Activated T-cell treated with anti-CD3 and anti-CD28 coated beads for 1 hour (primary cell): Measurements from ENCODE around the gene FMN2.

Experiments used
- DNase-seq: peaks from one replicate; pipeline ENCODE4 v3.0.0-alpha.2; 2020; ENCODE audit warnings: low read depth

Gene FMN2

GRCh38 chr1:240098534-240098933, 6.9 kb downstream of the FMN2 start:
- no peak for DNase-seq

DNA sequence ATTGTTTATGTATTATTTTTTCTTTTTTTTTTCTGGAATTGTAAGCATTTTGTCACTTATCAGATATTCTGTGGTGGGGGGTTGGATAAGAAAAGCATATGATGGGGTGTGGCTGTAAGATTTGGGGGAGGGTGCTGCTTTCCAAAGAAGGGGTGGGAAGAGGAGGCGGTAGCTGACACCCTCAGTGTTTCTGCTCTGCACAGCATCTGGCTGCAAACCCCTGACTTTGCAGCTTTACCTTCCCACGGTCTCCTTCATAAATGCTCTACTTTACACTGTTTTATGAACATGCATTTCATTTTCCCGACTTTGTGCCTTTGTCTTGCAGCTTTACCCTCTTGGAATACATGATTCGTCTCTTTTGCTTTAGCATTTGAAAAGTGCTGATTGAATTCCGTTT, 7.6 kb downstream of the FMN2 start:
- no peak for DNase-seq

DNA sequence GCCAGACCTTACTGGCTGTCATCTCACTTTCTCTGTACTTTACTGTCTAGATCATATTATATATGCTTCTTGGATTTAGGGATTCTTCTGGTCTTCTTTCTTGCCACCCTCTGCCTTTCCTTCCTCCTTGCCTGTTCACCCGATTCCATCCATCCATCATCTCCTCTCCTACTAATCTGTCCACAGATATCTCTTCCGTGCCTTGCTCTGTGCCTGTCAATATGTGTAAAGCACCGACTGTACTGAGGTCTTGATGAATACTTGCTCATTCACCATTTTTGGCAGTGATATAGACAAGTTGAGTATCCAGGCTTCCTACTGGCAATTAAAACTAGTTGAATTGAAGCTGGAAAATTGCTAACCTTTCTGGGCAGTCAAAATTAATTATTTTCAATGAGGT, 8.1 kb downstream of the FMN2 start:
- no peak for DNase-seq

- no peak for DNase-seq
Measured at GRCh38 chr1:240100371-240100934, 8.8 kb downstream of the FMN2 start.

GRCh38 chr1:240101306-240101705, 9.6 kb downstream of the FMN2 start:
- no peak for DNase-seq

- no peak for DNase-seq
Measured at GRCh38 chr1:240101737-240102136, 10.1 kb downstream of the FMN2 start.

DNA sequence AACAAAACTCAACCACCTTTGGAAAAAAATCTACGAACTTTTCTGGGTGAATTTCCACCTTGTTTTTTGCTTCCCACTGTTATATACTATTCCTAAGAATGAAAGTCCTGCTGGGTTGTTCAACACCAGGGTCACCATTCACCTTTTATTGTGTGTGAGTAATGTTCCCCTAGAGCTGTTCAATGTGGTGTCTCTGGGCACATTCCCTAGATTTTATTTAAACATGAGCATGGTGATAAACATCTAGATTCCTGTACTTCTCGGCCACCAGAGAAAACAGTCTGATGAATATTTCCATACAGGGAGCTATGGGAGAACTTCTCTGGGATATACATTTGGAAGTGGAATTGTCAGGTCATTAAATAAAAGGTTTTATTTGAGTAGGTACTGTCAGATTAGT, 13.0 kb downstream of the FMN2 start:
- no peak for DNase-seq

DNA sequence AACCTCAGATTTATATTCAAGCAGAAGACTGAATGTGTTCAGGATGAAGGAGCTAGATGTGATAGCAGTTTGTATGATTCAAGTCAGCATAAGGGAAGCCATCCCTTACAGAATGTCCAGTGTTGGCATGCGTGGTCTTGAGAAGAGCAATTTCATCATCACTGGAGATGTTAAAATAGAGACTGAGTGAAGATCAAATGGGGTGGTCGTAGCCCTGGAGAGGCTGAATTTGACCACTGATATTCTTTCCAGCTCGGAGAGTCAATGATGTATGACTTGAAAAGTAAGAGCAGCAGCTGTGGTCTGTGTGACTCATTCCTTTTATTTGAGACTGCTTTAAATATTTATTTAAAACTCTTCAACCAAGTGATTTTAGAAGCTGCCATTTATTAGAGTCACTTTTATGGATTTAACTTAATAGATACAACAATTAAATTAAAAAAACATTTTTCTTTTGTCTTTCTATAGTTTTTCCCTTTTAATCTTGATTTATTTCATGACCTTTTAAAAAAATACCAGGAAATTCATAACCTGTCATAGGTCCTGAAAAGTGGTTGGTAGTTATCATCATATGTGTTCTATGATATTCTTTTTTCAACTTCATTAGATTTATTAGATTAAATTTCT, 15.5 kb downstream of the FMN2 start:
- no peak for DNase-seq

DNA sequence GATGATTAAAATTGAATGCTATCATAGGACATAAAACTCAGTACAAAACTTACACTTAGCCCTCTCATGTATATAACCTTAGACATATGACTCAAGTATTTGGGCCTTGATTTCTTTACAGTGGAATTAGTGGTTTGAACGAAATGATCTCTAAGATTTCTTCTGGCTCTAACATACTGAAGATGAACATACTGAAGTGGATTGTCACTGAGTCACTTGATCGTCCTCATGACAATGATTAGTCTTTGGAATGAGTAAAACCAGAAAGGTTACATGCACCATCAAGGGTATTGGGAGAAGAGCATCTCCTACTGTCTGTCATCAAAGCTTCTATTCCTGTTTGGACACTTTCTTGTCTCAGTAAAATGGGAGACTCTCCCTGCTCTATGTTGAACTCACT, 17.4 kb downstream of the FMN2 start:
- DNase-seq, result no peak

- DNase-seq, result no peak
Measured at GRCh38 chr1:240109920-240110636, 18.4 kb downstream of the FMN2 start.

DNA sequence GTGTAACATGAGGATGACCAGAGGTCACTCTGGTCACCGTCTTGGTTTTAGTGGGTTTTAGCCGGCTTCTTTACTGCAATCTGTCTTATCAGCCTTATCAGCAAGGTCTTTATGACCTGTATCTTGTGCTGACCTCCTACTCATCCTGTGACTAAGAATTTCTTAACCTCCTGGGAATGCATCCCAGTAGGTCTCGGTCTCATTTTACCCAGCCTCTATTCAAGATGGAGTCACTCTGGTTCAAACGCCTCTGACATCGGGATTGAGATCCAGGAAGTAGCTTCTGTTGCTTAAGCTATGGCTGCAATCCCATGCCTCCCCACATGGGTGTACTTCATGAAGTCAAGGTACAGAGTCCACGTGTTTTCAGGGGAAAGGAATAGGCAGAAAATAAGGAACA, 19.9 kb downstream of the FMN2 start:
- DNase-seq, result no peak

DNA sequence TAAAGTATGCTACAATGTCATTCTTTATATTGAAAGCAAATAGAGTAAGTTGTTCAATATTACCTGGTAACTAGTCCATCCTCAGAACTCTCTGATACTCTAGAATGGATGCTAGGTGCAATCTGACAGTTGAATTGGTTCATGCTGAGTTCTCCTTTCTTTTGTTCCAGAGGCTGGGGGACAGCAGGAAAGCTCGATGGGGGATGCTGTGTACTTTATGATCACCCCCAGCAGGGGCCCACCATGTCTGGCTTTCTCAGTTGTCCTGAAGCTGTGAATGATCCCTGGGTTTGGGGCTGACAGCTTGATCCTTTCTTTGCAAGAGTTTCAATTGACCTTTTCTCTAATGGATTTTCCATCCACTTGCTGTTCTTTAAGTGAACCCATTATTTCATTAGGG, 22.5 kb downstream of the FMN2 start:
- DNase-seq, result no peak

DNA sequence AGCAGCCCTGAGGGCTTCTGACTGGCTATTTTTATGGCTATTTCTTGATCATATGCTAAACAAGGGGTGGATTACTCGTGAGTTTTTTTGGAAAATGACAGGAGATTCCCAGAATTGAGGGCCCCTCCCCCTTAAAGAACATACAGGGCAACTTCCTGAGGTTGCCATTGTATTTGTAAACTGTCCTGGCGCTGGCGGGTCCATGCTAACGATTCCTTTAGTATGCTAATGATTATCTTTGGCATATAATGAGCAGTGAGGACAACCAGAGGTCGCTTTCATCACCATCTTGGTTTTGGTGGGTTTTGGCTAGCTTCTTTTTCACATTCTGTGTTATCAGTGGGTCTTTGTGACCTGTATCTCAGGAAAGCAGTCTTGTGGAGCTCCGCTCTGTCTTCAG, 24.1 kb downstream of the FMN2 start:
- no peak for DNase-seq

- DNase-seq, result no peak
Measured at GRCh38 chr1:240116831-240117769, 25.4 kb downstream of the FMN2 start.

DNA sequence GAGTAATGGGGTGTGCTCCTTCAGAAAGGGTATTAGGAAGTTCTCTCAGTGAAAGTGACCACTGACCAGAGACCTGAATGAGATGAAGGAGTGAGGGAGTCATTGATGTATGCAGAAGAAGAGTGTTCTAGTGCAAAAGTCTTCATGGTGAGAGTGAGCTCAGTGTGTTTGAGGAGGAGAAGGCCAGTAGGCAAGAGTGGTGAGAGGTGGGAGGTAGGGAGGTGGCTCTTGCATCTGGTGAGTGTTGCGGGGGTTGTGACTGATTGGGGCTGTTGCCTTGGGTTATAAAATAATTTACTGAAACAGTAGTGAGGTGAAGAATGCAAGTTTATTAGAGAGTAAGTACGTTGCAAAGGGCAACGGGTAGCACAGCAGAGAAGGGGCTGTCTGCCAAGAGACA, 26.2 kb downstream of the FMN2 start:
- no peak for DNase-seq

GRCh38 chr1:240122639-240123613, 31.2 kb downstream of the FMN2 start:
- DNase-seq, result no peak

DNA sequence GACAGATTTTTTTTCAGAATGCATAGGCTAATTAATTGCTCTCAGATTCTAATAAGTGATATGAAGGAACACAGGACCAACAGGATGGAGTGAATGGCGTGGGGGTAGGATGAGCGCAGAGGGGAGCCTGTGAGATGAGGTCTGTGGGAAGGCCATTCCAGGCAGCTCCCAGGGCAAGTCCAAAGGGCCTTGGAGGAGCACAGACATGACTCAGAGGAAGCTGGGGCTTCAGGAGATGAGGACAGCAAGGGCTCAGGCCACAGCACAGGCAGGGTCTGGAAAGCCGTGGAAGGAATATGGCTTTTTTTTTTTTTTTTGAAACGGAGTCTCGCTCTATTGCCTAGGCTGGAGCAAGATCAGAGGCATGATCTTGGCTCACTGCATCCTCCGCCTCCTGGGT, 35.1 kb downstream of the FMN2 start:
- no peak for DNase-seq

DNA sequence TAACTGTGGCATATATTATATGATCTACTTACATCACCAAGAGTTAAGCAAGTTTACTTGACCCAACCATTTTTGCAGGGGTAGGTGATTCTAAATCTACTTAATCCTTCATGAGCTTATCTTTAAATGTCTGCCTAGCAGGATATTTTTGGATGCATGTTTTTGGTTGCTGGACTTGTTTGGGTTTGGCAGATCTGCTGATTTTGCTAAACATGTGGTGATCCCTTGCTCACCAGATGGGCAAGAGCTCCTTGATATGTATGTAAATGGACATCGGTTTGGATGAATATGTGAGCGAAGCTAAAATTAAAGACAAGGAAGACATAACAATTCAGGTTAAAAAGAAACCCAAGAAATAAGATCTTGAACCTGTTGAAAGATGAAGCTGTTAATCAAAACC, 36.7 kb downstream of the FMN2 start:
- DNase-seq, result no peak

GRCh38 chr1:240134113-240134512, 42.4 kb downstream of the FMN2 start:
- no peak for DNase-seq

- DNase-seq, result no peak
Measured at GRCh38 chr1:240134596-240134995, 42.9 kb downstream of the FMN2 start.

DNA sequence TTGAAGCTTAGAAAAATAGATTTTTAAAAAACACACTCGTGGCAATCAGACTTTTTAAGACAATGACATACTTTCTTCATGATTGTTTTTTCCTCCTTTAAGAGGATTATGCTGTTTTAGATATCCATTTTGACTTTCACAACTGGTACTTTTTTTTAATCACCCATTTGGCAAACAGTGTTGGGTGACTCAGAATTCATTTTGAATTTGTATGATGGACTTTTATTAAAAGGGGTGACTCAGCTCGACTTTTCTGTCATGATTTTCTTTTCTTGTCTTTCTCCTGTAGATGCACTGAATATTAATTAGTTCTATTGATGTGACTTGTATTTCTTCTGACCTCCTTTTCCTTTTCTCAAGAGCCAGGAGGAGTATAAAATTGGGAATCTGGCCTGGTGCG, 44.7 kb downstream of the FMN2 start:
- DNase-seq, result no peak
